Measurements from ENCODE around the gene BAMBI.

DNA sequence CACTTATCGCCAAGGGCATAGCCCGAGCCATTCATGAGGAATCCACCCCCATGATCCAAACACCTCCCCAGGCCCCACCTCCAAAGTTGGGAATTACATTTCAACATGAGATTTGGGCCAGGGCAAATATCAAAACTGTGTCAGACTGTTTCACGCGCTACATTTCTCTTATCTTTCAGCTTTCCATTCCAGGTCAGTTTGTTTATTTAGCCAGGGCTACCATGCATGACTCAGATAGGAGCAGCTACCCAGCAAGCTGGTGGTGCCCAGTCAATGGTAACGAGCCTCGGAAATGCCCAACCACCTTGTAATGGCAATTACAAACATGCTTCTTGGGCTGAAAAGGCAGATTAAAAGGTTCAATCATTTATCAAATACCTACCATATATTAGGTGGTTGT lies 43.6 kb upstream of the BAMBI start:
- TF ChIP-seq EP300 (IDR thresholded peaks at IDR 0.05), result no peak
- no peak for TF ChIP-seq POLR2A (IDR thresholded peaks at IDR 0.05)
- TF ChIP-seq, protein P1, sequence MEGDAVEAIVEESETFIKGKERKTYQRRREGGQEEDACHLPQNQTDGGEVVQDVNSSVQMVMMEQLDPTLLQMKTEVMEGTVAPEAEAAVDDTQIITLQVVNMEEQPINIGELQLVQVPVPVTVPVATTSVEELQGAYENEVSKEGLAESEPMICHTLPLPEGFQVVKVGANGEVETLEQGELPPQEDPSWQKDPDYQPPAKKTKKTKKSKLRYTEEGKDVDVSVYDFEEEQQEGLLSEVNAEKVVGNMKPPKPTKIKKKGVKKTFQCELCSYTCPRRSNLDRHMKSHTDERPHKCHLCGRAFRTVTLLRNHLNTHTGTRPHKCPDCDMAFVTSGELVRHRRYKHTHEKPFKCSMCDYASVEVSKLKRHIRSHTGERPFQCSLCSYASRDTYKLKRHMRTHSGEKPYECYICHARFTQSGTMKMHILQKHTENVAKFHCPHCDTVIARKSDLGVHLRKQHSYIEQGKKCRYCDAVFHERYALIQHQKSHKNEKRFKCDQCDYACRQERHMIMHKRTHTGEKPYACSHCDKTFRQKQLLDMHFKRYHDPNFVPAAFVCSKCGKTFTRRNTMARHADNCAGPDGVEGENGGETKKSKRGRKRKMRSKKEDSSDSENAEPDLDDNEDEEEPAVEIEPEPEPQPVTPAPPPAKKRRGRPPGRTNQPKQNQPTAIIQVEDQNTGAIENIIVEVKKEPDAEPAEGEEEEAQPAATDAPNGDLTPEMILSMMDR (IDR thresholded peaks at IDR 0.05), result no peak
- TF ChIP-seq POLR2AphosphoS5 (IDR thresholded peaks at IDR 0.05), result peak in 1 of 3 donors; percentile 15
